Endothelial cell of umbilical vein (primary cell): ENCODE results near the gene PYY. TPM values are rescaled to one million over a fixed set of nuclear protein-coding genes. Genes with fewer than 3 reads are reported as not detected.
"Not testable (repeated sequence)": the region's sequence is repeated elsewhere in the genome, so short reads cannot be mapped to it uniquely, and the experiment has no call there.

Experiments used
- BruUV-seq: library from RNA; stranded (reverse); fragments of 400-500 nt; replicated peaks from 2 replicates; lab custom pipeline; 2021; lab: Mats Ljungman, UMichigan
- CTCF ChIA-PET: fragments of 300-600, 350-600 bp; sonication (Branson Sonifier 250); formaldehyde crosslinking; loops from one replicate; lab custom pipeline; 2021; ENCODE audit warnings: antibody characterized with exemption, inconsistent platforms; lab: Charles Lee
- POLR2A ChIA-PET: fragments of 300-600, 350-600 bp; sonication (Branson Sonifier 250); formaldehyde crosslinking; loops from one replicate; lab custom pipeline; 2021; ENCODE audit warnings: antibody characterized with exemption, inconsistent platforms; lab: Charles Lee
- DNase-seq: peaks from one replicate; pipeline ENCODE4 v3.0.0-alpha.2; 2011; ENCODE audit warnings: low read depth, low spot score
- FAIRE-seq: peaks from 2 replicates; lab custom pipeline; 2011; peaks lifted over from hg19 to GRCh38; lab: Jason Lieb, UNC
- H2AFZ ChIP-seq: 2 replicates; pipeline ENCODE4 v1.6.0; 2012; ENCODE audit warnings: low read depth, low read length, control low read depth, inconsistent platforms
- H3K27ac ChIP-seq: 2 replicates; pipeline ENCODE4 v1.5.1; 2011; ENCODE audit warnings: low read depth, mild to moderate bottlenecking, control low read depth, low read length, moderate library complexity; ENCODE audit not compliant: insufficient read depth
- H3K27me3 ChIP-seq, 2 experiments: 2 replicates each; pipeline versions ENCODE4 v1.6.0 to v1.6.1; 2011; ENCODE audit warnings: low read length in 2 of 2, mixed read lengths in 1 of 2; ENCODE audit not compliant: control insufficient read depth in 2 of 2, insufficient read depth in 2 of 2
- H3K36me3 ChIP-seq, 2 experiments: 2 replicates in 1 of 2; 3 replicates in 1 of 2; pipeline ENCODE4 v1.5.1; 2011; ENCODE audit warnings: low read length in 2 of 2, mild to moderate bottlenecking in 1 of 2, moderate library complexity in 1 of 2; ENCODE audit not compliant: control insufficient read depth in 2 of 2, insufficient read depth in 2 of 2; ENCODE audit errors: extremely low read depth in 1 of 2
- H3K4me1 ChIP-seq: 3 replicates; pipeline ENCODE4 v1.5.1; 2011; ENCODE audit warnings: mild to moderate bottlenecking, low read length; ENCODE audit not compliant: control insufficient read depth, insufficient read depth; ENCODE audit errors: extremely low read depth
- H3K4me2 ChIP-seq: 2 replicates; pipeline ENCODE4 v1.6.1; 2011; ENCODE audit warnings: low read length, control low read depth, mixed read lengths; ENCODE audit not compliant: insufficient read depth
- H3K4me3 ChIP-seq, 3 experiments: fragments of 200-600 bp in 1 of 3; sonication (generic), shearing (Covaris generic) in 1 of 3; replicated peaks in 1 of 3; 2 replicates each; pipeline ENCODE4 v1.5.1; 2011 to 2016; ENCODE audit warnings: control low read depth in 3 of 3, low read length in 3 of 3, mild to moderate bottlenecking in 2 of 3, inconsistent platforms in 1 of 3, low read depth in 1 of 3, moderate library complexity in 1 of 3; ENCODE audit not compliant: insufficient read depth in 1 of 3
- H3K79me2 ChIP-seq: 2 replicates; pipeline ENCODE4 v1.6.0; 2012; ENCODE audit warnings: low read length, inconsistent platforms; ENCODE audit not compliant: control insufficient read depth, insufficient read depth
- H3K9ac ChIP-seq: replicated peaks from 2 replicates; pipeline ENCODE3; 2011; ENCODE audit warnings: low read length, control low read depth; ENCODE audit not compliant: insufficient read depth; ENCODE audit errors: extremely low read depth
- H3K9me1 ChIP-seq: replicated peaks from 3 replicates; pipeline ENCODE4 v1.6.0; 2011; ENCODE audit warnings: mild to moderate bottlenecking, low read length; ENCODE audit not compliant: control insufficient read depth, insufficient read depth; ENCODE audit errors: extremely low read depth
- H3K9me3 ChIP-seq: replicated peaks from 2 replicates; pipeline ENCODE4 v1.5.1; 2012; ENCODE audit warnings: low read length, inconsistent platforms; ENCODE audit not compliant: control insufficient read depth, insufficient read depth
- H4K20me1 ChIP-seq: replicated peaks from 2 replicates; pipeline ENCODE3; 2011; ENCODE audit warnings: mild to moderate bottlenecking, low read length; ENCODE audit not compliant: control insufficient read depth, insufficient read depth; ENCODE audit errors: extremely low read depth
- GATA2 ChIP-seq: IDR thresholded peaks from 2 replicates; pipeline ENCODE4 v1.7.0; 2011; ENCODE audit warnings: low read depth, mild to moderate bottlenecking, moderate library complexity, mixed read lengths, low read length; ENCODE audit not compliant: insufficient read length, insufficient read depth
- MYC ChIP-seq: IDR thresholded peaks from one replicate; pipeline ENCODE4 v1.6.1; 2011; ENCODE audit warnings: mild to moderate bottlenecking, low read depth, low read length
- POLR2AphosphoS5 ChIP-seq: IDR thresholded peaks from 2 replicates; pipeline ENCODE4 v1.6.1; 2012; ENCODE audit warnings: low read depth, mild to moderate bottlenecking, control low read depth, low read length, moderate library complexity; ENCODE audit not compliant: insufficient read depth
- dilution Hi-C: fragments of 300-500 bp; cut with MboI; formaldehyde crosslinking; loops from one replicate; pipeline ENCODE4 v1.15.0; 2019; ENCODE audit warnings: low sequenced_read_pairs; ENCODE audit not compliant: extremely low pct_ligation_motif_present
- intact Hi-C: fragments of 100-400 bp; cut with micrococcal nuclease; formaldehyde crosslinking; loops from one replicate; pipeline ENCODE4 v1.10.0; 2022
- polyA plus RNA-seq, 4 experiments: library from polyadenylated mRNA; depleted of rRNA in 3 of 4; stranded (reverse) in 3 of 4; unstranded in 1 of 4; fragments of >200 nt; gene quantifications; 2 replicates each; pipeline versions ENCODE4 v1.2.1 to v1.2.3, GENCODE V29; 2011 to 2012; ENCODE audit warnings: missing spikeins in 1 of 4
- total RNA-seq: library from RNA; stranded (reverse); gene quantifications from 2 replicates; pipeline ENCODE4 v1.2.3, GENCODE V29; 2021
- TF ChIP-seq, protein P1 (sequence below), 2 donors: IDR thresholded peaks; 1 replicate in 1 of 2; 2 replicates in 1 of 2; pipeline ENCODE4 v1.5.1; 2011; ENCODE audit warnings: low read length in 2 of 2, mild to moderate bottlenecking in 2 of 2, moderate library complexity in 2 of 2, control low read depth in 1 of 2, inconsistent platforms in 1 of 2, low read depth in 1 of 2; ENCODE audit not compliant: insufficient read depth in 1 of 2; ENCODE audit errors: extremely low read depth in 1 of 2
- TF ChIP-seq, protein P2 (sequence below): IDR thresholded peaks from 2 replicates; pipeline ENCODE4 v1.6.1; 2011; ENCODE audit not compliant: insufficient read depth, insufficient read length

The PYY gene
- total and polyA plus RNA-seq, 2 donors (not counting 3 experiments of a cell fraction or from before 2014, with no cell fraction given) = not detected

DNA sequence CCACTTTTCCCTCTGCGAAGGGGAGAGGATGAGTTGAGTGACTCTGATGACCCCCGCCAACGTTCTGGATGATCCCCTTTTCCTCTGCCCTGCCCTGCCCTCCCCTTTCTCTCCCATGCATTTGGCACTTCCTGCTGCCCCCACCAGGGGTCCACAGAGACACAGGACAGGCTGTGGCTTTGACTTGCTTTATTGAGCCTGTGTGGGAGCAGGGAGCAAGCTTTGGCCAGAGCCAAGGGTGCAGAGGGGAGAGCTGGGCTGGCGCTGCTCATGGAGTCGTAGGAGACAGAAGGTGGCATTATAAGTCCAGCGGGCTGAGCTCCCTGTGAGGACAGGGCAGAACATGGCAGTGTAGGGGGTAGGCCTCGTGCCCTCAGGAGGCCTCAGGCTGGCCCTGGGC, 13.1 kb downstream of the PYY start:
- H3K9ac ChIP-seq = no peak overlapping the region
- ChIA-PET CTCF (interaction anchor here (0.7 to 2.1 kb wide), 8 partner anchors 11 to 228 kb away, joined by 3 to 7 read pairs (median 4); no protein-coding TSS in a partner anchor), POLR2A (no interaction called here)
- no peaks in the 10 kb centered on the region for H4K20me1 ChIP-seq
- no peaks in the 10 kb centered on the region for H3K9me3 ChIP-seq
- H3K9me1 ChIP-seq = no peaks in the 10 kb centered on the region
- dilution Hi-C loops = no loop called here
- BruUV-seq = no TSS peak
- no peak overlapping the region for H3K4me3 ChIP-seq
- H3K27ac ChIP-seq = no peak overlapping the region
- H3K27me3 ChIP-seq = no peaks in the 10 kb centered on the region
- peak; percentile 16 for DNase-seq
- no peaks in the 10 kb centered on the region for H3K4me1 ChIP-seq
- no peak overlapping the region for H2AFZ ChIP-seq
- TF ChIP-seq POLR2AphosphoS5 (no peak), GATA2 (no peak)
- TF ChIP-seq, protein P1, sequence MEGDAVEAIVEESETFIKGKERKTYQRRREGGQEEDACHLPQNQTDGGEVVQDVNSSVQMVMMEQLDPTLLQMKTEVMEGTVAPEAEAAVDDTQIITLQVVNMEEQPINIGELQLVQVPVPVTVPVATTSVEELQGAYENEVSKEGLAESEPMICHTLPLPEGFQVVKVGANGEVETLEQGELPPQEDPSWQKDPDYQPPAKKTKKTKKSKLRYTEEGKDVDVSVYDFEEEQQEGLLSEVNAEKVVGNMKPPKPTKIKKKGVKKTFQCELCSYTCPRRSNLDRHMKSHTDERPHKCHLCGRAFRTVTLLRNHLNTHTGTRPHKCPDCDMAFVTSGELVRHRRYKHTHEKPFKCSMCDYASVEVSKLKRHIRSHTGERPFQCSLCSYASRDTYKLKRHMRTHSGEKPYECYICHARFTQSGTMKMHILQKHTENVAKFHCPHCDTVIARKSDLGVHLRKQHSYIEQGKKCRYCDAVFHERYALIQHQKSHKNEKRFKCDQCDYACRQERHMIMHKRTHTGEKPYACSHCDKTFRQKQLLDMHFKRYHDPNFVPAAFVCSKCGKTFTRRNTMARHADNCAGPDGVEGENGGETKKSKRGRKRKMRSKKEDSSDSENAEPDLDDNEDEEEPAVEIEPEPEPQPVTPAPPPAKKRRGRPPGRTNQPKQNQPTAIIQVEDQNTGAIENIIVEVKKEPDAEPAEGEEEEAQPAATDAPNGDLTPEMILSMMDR (IDR thresholded peaks at IDR 0.05; ENCODE audit: extremely low read depth in 1 of 2, insufficient read depth in 1 of 2, low read depth in 1 of 2, low read length in 2 of 2) = peak; percentile 41 to 57
- no peaks in the 10 kb centered on the region for H3K36me3 ChIP-seq
- no peaks in the 10 kb centered on the region for H3K79me2 ChIP-seq
- intact Hi-C loops = loop anchor here (1.0 kb wide), 1 partner anchor 101 kb away; no protein-coding TSS in a partner anchor
- H3K4me2 ChIP-seq = no peak overlapping the region
- FAIRE-seq = no peak

DNA sequence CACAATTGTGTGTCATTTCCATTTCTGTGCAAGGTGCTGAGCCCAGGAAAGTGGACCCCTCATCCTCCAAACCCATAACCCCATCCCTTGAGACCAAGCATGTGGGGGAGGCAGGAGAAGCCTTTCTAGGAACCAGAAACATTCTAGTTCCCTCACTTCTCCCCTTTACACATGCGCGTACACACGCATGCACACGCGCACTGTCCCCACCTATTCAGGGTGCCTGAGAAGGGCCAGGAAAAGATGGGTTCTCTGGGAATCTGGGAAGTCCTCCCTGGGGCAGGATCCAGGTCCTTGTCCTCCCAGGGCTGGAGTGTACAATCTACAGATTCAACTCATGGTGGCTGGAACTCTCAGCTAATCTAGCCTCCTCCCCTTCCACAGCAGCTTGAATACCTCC, 13.9 kb downstream of the PYY start:
- no peak for FAIRE-seq
- Histone ChIP-seq H3K9me3 (no peaks in the 10 kb centered on the region), H3K27ac (no peak overlapping the region), H3K79me2 (no peaks in the 10 kb centered on the region), H3K36me3 (no peaks in the 10 kb centered on the region), H3K4me1 (no peaks in the 10 kb centered on the region), H4K20me1 (no peaks in the 10 kb centered on the region), H2AFZ (no peak overlapping the region), H3K9me1 (no peaks in the 10 kb centered on the region), H3K27me3 (peaks cover 0 to 2% of the 10 kb centered on the region in 2 experiments), H3K4me2 (no peak overlapping the region), H3K4me3 (no peak overlapping the region), H3K9ac (no peak overlapping the region)
- ChIA-PET CTCF (interaction anchor here (0.9 to 2.1 kb wide), 4 partner anchors 40 to 176 kb away, joined by 3 to 7 read pairs (median 4); no protein-coding TSS in a partner anchor), POLR2A (no interaction called here)
- no TSS peak for BruUV-seq
- TF ChIP-seq, protein P2, sequence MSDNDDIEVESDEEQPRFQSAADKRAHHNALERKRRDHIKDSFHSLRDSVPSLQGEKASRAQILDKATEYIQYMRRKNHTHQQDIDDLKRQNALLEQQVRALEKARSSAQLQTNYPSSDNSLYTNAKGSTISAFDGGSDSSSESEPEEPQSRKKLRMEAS = no peak
- TF ChIP-seq MYC = no peak
- dilution Hi-C loops (no loop called here), intact Hi-C loops (loop anchor here (1.0 kb wide), 1 partner anchor 101 kb away; no protein-coding TSS in a partner anchor)
- DNase-seq = no peak

DNA sequence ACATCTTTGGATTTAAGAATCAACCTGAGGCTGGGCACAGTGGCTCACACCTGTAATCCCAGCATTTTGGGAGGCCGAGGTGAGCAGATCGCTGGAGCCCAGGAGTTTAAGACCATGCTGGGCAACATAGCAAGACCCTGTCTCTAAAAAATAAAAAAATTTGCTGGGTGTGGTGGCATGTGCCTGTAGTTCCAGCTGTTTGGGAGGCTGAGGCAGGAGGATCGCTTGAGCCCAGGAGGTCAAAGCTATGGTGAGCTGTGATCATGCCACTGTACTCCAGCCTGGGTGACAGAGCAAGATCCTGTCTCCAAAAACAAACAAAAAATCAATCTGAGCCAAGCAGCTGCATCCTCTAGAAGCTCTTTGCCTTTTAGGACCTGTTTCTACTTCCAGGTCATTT, 14.3 kb downstream of the PYY start:
- H3K36me3 ChIP-seq, FAIRE-seq, H3K27ac ChIP-seq, H3K9me3 ChIP-seq, H3K4me2 ChIP-seq, DNase-seq, H3K4me1 ChIP-seq, BruUV-seq, H3K4me3 ChIP-seq, H3K9me1 ChIP-seq, H2AFZ ChIP-seq, intact Hi-C loops, H3K79me2 ChIP-seq, H3K9ac ChIP-seq, POLR2A ChIA-PET, dilution Hi-C loops, H4K20me1 ChIP-seq, H3K27me3 ChIP-seq: not testable (repeated sequence)
- CTCF ChIA-PET = interaction anchor here (0.7 to 2.1 kb wide), 5 partner anchors 29 to 176 kb away, joined by 3 to 9 read pairs (median 4); no protein-coding TSS in a partner anchor
